AG04450 (cell line): ENCODE data around the gene INSM2. TPM values are rescaled to one million over a fixed set of nuclear protein-coding genes. Genes with fewer than 3 reads are reported as not detected.

Experiments
- CTCF ChIA-PET: fragments of 300-600, 350-600 bp; formaldehyde crosslinking; extraction: SDS; loops from one replicate; lab custom pipeline; 2022; ENCODE audit warnings: antibody characterized with exemption, inconsistent platforms; lab: Charles Lee
- POLR2A ChIA-PET: fragments of 350-600 bp; formaldehyde crosslinking; extraction: SDS; loops from one replicate; lab custom pipeline; 2021; ENCODE audit warnings: antibody characterized with exemption, inconsistent platforms; lab: Yijun Ruan, JAX
- DNase-seq: peaks from one replicate; pipeline ENCODE4 v3.0.0-alpha.2; 2011; ENCODE audit warnings: low read depth, low spot score
- H3K27ac ChIP-seq: one replicate; pipeline ENCODE4 v1.5.1; 2012; ENCODE audit warnings: low read depth, low read length, control low read depth
- H3K27me3 ChIP-seq: one replicate; pipeline ENCODE4 v1.6.0; 2012; ENCODE audit warnings: low read length; ENCODE audit not compliant: control insufficient read depth, insufficient read depth
- H3K4me3 ChIP-seq: 2 replicates; pipeline ENCODE4 v1.5.1; 2011; ENCODE audit warnings: mild to moderate bottlenecking, low read depth, low read length, control low read depth
- H3K9me3 ChIP-seq: 2 replicates; pipeline ENCODE4 v1.5.1; 2012; ENCODE audit warnings: low read length; ENCODE audit not compliant: control insufficient read depth, insufficient read depth
- CTCF ChIP-seq: IDR thresholded peaks from 2 replicates; pipeline ENCODE4 v1.5.1; 2011; ENCODE audit warnings: low read depth, low read length, control low read depth, inconsistent platforms
- polyA minus RNA-seq: library from RNA; depleted of rRNA, polyadenylated mRNA; stranded (reverse); fragments of >200 nt; gene quantifications from 2 replicates; pipeline ENCODE4 v1.2.3, GENCODE V29; 2011; rRNA and poly(A)+ RNA removed
- polyA plus RNA-seq: library from polyadenylated mRNA; depleted of rRNA; stranded (reverse); fragments of >200 nt; gene quantifications from 2 replicates; pipeline ENCODE4 v1.2.3, GENCODE V29; 2011; rRNA removed

The INSM2 gene
- not detected in 2 replicates for polyA plus RNA-seq
- not detected in 2 replicates for polyA minus RNA-seq

- H3K27ac ChIP-seq = no peak within 1 kb of the TSS
- TF ChIP-seq CTCF = 0 out of 2 replicates have a peak, but pooled peaks have one; percentile 8
- H3K9me3 ChIP-seq = peaks cover 5% of the 10 kb centered on the region; the same call in 1 of the 2 replicates
- CTCF ChIA-PET = interaction anchor here (0.5 to 1.7 kb wide), 3 partner anchors 27 to 393 kb away, joined by 3 to 5 read pairs (median 4); no protein-coding TSS in a partner anchor
- POLR2A ChIA-PET = no interaction called here
- H3K27me3 ChIP-seq = peaks cover 38% of the 10 kb centered on the region
- DNase-seq = no peak
- peak within 1 kb of the TSS; percentile 65 for H3K4me3 ChIP-seq
Measured at GRCh38 chr14:35533357-35534207, at the start of gene INSM2. TSS of gene INSM2 (plus strand) at chr14:35534164. CDS start at chr14:35534253, 89 bp downstream.

- no peak overlapping the region for H3K4me3 ChIP-seq
- H3K9me3 ChIP-seq = peaks cover 3% of the 10 kb centered on the region; the same call in 1 of the 2 replicates
- POLR2A ChIA-PET = no interaction called here
- no peaks in the 10 kb centered on the region for H3K27me3 ChIP-seq
- TF ChIP-seq CTCF = no peak
- DNase-seq = no peak
- CTCF ChIA-PET = no interaction called here
- no peak overlapping the region for H3K27ac ChIP-seq
Measured at GRCh38 chr14:35492569-35493014, 41.4 kb upstream of the INSM2 start.

- CTCF ChIA-PET = no interaction called here
Measured at GRCh38 chr14:35495278-35495677, 38.7 kb upstream of the INSM2 start.

GRCh38 chr14:35499180-35499579 lies 34.8 kb upstream of the INSM2 start:
- no peak overlapping the region for H3K27ac ChIP-seq
- ChIA-PET CTCF (interaction anchor here (0.5 kb wide), 1 partner anchor 329 kb away, joined by 4 read pairs; no protein-coding TSS in a partner anchor), POLR2A (no interaction called here)
- H3K9me3 ChIP-seq = no peaks in the 10 kb centered on the region
- H3K27me3 ChIP-seq = no peaks in the 10 kb centered on the region
- TF ChIP-seq CTCF = no peak
- DNase-seq = no peak
- no peak overlapping the region for H3K4me3 ChIP-seq

More at GRCh38 chr14:35495278-35495677, 38.7 kb upstream of the INSM2 start:
- Histone ChIP-seq H3K27me3 (no peaks in the 10 kb centered on the region), H3K27ac (no peak overlapping the region), H3K4me3 (no peak overlapping the region), H3K9me3 (peaks cover 3% of the 10 kb centered on the region; the same call in 1 of the 2 replicates)
- DNase-seq = no peak
- no peak for TF ChIP-seq CTCF
- POLR2A ChIA-PET = no interaction called here

- no peaks in the 10 kb centered on the region for H3K9me3 ChIP-seq
- no peak for TF ChIP-seq CTCF
- no peak overlapping the region for H3K4me3 ChIP-seq
- no peak overlapping the region for H3K27ac ChIP-seq
- ChIA-PET POLR2A (no interaction called here), CTCF (no interaction called here)
- no peaks in the 10 kb centered on the region for H3K27me3 ChIP-seq
- no peak for DNase-seq
Measured at GRCh38 chr14:35503646-35504045, 30.3 kb upstream of the INSM2 start.
